GM19099 (cell line): Measurements from ENCODE around the gene CYBA.

Experiments used
- POLR2A ChIP-seq: IDR thresholded peaks from 3 replicates; pipeline ENCODE4 v1.6.1; 2011; ENCODE audit warnings: low read depth; ENCODE audit not compliant: insufficient read length; ENCODE audit errors: extremely low read depth

The CYBA gene

GRCh38 chr16:88636488-88637265 lies 14.2 kb downstream of the CYBA start:
- no peak for TF ChIP-seq POLR2A

DNA sequence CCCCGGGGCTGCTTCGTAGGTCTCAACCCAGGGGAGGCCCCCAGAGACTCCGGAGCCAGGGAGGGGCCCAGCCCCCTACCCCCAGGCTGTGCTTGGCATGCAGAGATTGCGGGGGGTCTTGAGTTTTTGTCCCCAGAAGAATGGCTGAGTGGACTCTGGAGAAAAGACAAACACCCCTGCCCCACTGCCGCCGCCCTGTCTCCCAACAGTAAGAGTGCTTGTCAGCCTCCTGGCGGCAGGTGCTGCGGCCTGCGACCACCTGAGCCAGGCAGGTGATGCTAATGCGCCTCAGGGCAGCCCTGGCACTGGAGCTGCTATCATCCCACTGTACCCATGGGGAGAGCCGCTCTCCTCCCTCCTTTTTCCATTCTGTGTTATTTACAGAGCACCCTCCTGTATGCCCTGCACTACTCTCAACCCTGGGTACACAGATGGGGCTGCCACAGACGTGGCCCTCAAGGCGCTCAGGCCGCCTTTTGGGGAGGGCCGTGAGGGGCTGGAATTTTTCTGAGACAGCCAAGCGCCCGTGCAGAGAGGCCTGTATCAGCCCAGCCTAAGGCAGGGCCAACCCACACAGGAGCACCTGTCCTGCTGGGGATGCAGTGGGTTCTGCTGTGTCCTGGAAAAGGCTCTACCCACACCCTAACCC lies 15.1 kb downstream of the CYBA start:
- TF ChIP-seq POLR2A: no peak

GRCh38 chr16:88634994-88635670 lies 15.7 kb downstream of the CYBA start:
- TF ChIP-seq POLR2A: no peak

GRCh38 chr16:88634141-88634993 lies 16.5 kb downstream of the CYBA start:
- TF ChIP-seq POLR2A: peak; percentile 37

- no peak for TF ChIP-seq POLR2A
Observed at GRCh38 chr16:88633684-88634140, 17.1 kb downstream of the CYBA start.

DNA sequence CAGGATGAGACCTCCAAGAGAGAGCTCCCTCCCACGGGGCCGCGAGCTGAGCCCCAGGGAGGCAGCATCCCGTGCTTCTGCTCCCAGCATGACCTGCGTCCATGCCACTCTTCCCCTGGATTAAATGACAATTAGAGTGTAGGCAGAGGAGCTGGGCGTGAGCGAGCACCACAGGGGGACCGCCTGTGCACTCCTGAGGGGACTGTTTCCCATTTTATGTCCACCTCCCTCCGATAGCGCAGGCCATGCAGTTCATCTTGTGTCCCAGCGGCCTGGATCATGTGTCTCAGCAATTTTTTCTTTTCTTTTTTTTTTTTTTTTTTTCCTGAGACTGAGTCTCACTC lies 18.3 kb downstream of the CYBA start:
- no peak for TF ChIP-seq POLR2A

- TF ChIP-seq POLR2A: no peak
Observed at GRCh38 chr16:88631920-88632586, 18.8 kb downstream of the CYBA start.

GRCh38 chr16:88631384-88631783 lies 19.5 kb downstream of the CYBA start:
- TF ChIP-seq POLR2A: no peak

DNA sequence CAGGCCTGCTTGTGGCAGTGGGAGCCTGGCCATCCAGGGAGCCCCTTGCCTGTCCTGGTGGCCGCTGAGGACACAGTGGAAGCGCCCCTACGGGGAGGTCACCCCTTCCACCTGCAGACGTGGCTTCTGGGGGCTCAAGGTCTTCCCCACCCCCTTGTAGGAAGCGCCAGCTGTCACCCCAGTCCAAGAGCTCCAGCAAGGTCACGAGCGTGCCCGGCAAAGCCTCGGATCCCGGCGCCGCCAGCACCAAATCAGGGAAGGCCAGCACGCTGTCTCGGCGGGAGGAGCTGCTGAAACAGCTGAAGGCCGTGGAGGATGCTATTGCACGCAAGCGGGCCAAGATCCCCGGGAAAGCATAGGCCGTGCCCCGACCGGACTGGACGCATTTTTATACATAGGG lies 19.9 kb downstream of the CYBA start:
- no peak for TF ChIP-seq POLR2A

DNA sequence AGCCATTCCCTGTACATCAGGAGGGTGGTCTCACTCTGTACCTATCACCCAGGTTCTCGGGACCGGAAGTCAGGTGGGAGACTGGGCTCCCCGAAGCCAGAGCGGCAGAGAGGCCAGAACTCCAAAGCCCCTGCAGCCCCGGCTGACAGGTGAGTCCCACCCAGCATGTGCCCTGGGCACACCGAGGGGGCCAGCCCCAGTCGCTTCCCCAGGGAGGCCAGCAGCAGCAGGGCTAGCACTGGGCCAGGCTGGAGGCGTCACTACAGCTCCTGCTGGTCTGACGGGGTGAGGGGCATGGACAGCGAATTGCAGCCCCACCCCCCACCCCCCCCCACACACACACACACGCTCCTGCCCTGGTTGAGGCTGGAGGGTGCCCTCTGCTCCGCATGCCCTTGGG lies 20.4 kb downstream of the CYBA start:
- no peak for TF ChIP-seq POLR2A

DNA sequence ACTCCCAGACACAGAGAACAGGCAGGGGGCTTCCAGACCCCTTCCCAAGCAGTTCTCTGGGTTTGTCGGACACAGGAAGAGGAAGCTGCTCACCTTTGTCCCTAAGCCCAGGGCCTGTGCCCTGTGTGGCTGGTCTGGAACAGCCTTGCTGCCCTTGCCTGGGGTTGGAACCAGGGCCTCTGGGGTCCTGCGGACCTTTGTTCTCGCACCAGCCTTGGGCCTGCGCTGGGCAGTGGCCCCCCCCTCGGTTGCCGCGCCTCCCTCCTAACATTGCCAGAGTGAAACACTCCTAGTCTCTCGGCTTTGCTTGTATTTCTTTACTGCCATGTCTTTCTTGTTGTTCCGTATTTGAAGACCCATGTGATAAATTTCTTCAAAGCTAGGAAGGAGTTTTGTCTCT lies 21.0 kb downstream of the CYBA start:
- no peak for TF ChIP-seq POLR2A

DNA sequence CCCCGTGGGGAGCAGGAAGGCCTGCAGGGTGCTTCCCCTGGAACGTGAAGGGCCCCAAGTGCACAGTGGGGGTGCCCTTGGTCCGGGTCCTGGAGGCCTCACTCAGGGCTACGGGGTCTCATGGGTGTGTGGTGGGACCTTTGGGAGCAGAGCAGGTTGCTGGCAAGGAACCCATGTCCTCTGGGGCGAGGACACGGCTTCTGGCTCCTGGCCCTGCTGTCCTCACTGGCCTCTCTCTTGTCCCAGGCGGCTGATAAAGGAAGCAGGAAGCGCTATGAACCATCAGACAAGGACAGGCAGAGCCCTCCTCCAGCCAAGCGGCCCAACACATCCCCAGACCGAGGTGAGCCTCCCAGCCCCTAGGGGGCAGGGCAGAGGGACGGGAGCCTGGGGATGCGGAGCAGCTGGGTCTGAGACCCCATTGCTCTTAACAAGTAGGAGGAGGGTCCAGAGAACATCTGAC lies 22.3 kb downstream of the CYBA start:
- TF ChIP-seq POLR2A: no peak

GRCh38 chr16:88627531-88628411 lies 23.1 kb downstream of the CYBA start:
- no peak for TF ChIP-seq POLR2A
